ENCODE data around the gene RASSF5. TPM values are rescaled to one million over a fixed set of nuclear protein-coding genes. Genes with fewer than 3 reads are reported as not detected.
A peak's percentile ranks its signal among the peaks of the same experiment; 100 is the strongest.

Gene RASSF5
- total and polyA plus RNA-seq, 10 of the 15 experiments (the other 5 are each of a cell fraction or from before 2014, with no cell fraction given): 14.0 to 89.6 (median 68.9) TPM

DNA sequence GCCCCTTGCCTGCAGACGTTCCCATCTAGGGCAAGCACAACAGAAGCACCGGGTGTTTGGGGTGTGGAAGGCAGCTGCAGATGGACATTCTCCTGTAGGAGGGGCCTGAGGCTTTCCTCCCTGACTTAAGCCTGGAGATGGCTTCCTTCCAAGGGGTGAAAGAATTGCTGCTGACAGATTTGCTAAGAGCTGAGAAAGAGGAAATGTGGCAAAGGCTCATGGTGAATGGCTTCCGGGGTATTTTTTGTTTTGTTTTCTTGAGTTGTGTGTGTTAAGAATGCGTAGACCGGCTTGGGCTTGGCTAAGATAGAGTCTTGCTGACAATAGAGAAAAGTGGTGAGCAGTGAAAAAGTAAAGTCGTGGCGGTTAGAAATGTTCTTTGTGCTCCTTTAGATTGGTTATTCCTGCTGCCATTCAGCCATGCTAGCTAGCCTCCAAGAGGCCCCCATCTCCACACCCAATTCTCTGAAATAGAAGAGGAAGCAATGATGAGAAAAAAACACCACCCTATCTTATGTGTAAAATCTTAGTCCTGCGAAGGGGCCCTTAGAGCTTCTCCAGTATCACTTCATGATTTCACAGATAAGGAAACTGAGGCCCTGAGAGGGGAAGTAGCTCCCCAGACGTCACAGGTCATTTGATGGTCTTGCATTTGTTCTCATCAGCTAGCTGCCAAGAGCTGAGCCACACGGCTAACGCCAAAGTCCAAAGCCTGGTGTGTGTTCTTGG, 68.0 kb downstream of the RASSF5 start:
- no TSS peak for BruUV-seq (replicated peaks)
- in situ Hi-C loops (cut with MboI): no loop called here
- H3K27ac ChIP-seq (ENCODE audit: control insufficient read depth, insufficient read depth): peak overlapping the region; percentile 92
- H3K79me2 ChIP-seq (ENCODE audit: control insufficient read depth, insufficient read depth, low read length): peaks cover 95% of the 10 kb centered on the region
- WGBS (ENCODE audit: insufficient coverage, insufficient replicate concordance, low lambda C conversion rate, missing lambda C conversion rate): 2% methylated on average over 11 of the region's 11 CpGs
- peak overlapping the region; percentile 88 for H3K4me2 ChIP-seq (ENCODE audit: control insufficient read depth, insufficient read depth)
- no peaks in the 10 kb centered on the region for H3K27me3 ChIP-seq (replicated peaks in 1 of 2; ENCODE audit: control insufficient read depth in 2 of 2, insufficient read depth in 2 of 2, low read length in 1 of 2)
- no peaks in the 10 kb centered on the region for H3K9me3 ChIP-seq (replicated peaks; ENCODE audit: control insufficient read depth, insufficient read depth, low read length)
- peaks cover 6 to 29% of the 10 kb centered on the region in 2 experiments for H3K36me3 ChIP-seq (ENCODE audit: control insufficient read depth in 2 of 2, insufficient read depth in 2 of 2, low read length in 1 of 2)
- ChIA-PET CTCF (interaction anchor here (0.9 to 15.7 kb wide), 8 partner anchors 8 to 96 kb away, joined by 3 to 440 read pairs (median 9); no protein-coding TSS in a partner anchor), RAD21 (ENCODE audit: unreplicated experiment) (interaction anchor here (1.0 to 6.4 kb wide), 9 partner anchors 10 to 96 kb away, joined by 3 to 57 read pairs (median 6); no protein-coding TSS in a partner anchor), POLR2A (interaction anchor here (0.5 to 9.8 kb wide), 8 partner anchors 10 to 217 kb away, joined by 3 to 117 read pairs (median 4); partner anchors contain the start of gene RASSF5), SMC1A (ENCODE audit: uncharacterized antibody, unreplicated experiment) (interaction anchor here (1.1 to 15.4 kb wide), 7 partner anchors 15 to 105 kb away, joined by 3 to 476 read pairs (median 5); partner anchors contain the start of gene IKBKE)
- H3K9ac ChIP-seq (ENCODE audit: control insufficient read depth, insufficient read depth, low read length): peak overlapping the region; percentile 55
- ATAC-seq (peak; percentile 57), FAIRE-seq (peak; percentile 64), DNase-seq (ENCODE audit: low read depth, low spot score) (no peak)
- H4K20me1 ChIP-seq (ENCODE audit: control insufficient read depth, insufficient read depth): no peaks in the 10 kb centered on the region
- intact Hi-C loops (cut with micrococcal nuclease; ENCODE audit: unreplicated experiment): no loop called here
- peak overlapping the region; percentile 66 for H3K4me3 ChIP-seq
- H3K4me1 ChIP-seq (ENCODE audit: control insufficient read depth, insufficient read depth, low read length): peaks cover 62% of the 10 kb centered on the region
- H2AFZ ChIP-seq (ENCODE audit: control insufficient read depth, low read depth, low read length): peak overlapping the region; percentile 48
- TF ChIP-seq POLR2AphosphoS5 (IDR thresholded peaks at IDR 0.05; ENCODE audit: low read length) (no peak), RUNX3 (IDR thresholded peaks at IDR 0.05; ENCODE audit: low read length) (peak; percentile 48), CEBPB (IDR thresholded peaks at IDR 0.05; ENCODE audit: borderline replicate concordance in 1 of 2, low read depth in 2 of 2, low read length in 2 of 2) (no peak), HCFC1 (IDR thresholded peaks at IDR 0.05; ENCODE audit: low read length) (no peak), GABPA (IDR thresholded peaks at IDR 0.05; ENCODE audit: low read depth) (peak; percentile 74), SPI1 (IDR thresholded peaks at IDR 0.05; ENCODE audit: borderline replicate concordance, insufficient read depth, low read depth, low read length) (peak; percentile 84), SMC3 (IDR thresholded peaks at IDR 0.05; ENCODE audit: borderline replicate concordance, low read length) (0 out of 2 replicates have a peak, but pooled peaks have one; percentile 2), ETV6 (conservative IDR thresholded peaks at IDR 0.05 in 1 of 2, IDR thresholded peaks at IDR 0.05 in 1 of 2; ENCODE audit: borderline replicate concordance in 1 of 2, low read depth in 1 of 2) (peak in 1 of 2 experiments; percentile 53; a peak in 1 of 4 replicates), YY1 (IDR thresholded peaks at IDR 0.05; ENCODE audit: low read depth, low read length) (peak; percentile 61), SRF (IDR thresholded peaks at IDR 0.05; ENCODE audit: low read depth in 2 of 2, low read length in 2 of 2) (no peak), PKNOX1 (IDR thresholded peaks at IDR 0.05) (peak; percentile 85), CREB1 (IDR thresholded peaks at IDR 0.05; ENCODE audit: low read depth) (0 out of 2 replicates have a peak, but pooled peaks have one; percentile 24)
- TF ChIP-seq, protein P1, sequence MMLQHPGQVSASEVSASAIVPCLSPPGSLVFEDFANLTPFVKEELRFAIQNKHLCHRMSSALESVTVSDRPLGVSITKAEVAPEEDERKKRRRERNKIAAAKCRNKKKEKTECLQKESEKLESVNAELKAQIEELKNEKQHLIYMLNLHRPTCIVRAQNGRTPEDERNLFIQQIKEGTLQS (IDR thresholded peaks at IDR 0.05; ENCODE audit: borderline replicate concordance, extremely low read depth, low read depth, low read length): no peak
- TF ChIP-seq, protein P2, sequence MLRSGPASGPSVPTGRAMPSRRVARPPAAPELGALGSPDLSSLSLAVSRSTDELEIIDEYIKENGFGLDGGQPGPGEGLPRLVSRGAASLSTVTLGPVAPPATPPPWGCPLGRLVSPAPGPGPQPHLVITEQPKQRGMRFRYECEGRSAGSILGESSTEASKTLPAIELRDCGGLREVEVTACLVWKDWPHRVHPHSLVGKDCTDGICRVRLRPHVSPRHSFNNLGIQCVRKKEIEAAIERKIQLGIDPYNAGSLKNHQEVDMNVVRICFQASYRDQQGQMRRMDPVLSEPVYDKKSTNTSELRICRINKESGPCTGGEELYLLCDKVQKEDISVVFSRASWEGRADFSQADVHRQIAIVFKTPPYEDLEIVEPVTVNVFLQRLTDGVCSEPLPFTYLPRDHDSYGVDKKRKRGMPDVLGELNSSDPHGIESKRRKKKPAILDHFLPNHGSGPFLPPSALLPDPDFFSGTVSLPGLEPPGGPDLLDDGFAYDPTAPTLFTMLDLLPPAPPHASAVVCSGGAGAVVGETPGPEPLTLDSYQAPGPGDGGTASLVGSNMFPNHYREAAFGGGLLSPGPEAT (IDR thresholded peaks at IDR 0.05; ENCODE audit: low read depth): 0 out of 2 replicates have a peak, but pooled peaks have one; percentile 21
- TF ChIP-seq, protein P3, sequence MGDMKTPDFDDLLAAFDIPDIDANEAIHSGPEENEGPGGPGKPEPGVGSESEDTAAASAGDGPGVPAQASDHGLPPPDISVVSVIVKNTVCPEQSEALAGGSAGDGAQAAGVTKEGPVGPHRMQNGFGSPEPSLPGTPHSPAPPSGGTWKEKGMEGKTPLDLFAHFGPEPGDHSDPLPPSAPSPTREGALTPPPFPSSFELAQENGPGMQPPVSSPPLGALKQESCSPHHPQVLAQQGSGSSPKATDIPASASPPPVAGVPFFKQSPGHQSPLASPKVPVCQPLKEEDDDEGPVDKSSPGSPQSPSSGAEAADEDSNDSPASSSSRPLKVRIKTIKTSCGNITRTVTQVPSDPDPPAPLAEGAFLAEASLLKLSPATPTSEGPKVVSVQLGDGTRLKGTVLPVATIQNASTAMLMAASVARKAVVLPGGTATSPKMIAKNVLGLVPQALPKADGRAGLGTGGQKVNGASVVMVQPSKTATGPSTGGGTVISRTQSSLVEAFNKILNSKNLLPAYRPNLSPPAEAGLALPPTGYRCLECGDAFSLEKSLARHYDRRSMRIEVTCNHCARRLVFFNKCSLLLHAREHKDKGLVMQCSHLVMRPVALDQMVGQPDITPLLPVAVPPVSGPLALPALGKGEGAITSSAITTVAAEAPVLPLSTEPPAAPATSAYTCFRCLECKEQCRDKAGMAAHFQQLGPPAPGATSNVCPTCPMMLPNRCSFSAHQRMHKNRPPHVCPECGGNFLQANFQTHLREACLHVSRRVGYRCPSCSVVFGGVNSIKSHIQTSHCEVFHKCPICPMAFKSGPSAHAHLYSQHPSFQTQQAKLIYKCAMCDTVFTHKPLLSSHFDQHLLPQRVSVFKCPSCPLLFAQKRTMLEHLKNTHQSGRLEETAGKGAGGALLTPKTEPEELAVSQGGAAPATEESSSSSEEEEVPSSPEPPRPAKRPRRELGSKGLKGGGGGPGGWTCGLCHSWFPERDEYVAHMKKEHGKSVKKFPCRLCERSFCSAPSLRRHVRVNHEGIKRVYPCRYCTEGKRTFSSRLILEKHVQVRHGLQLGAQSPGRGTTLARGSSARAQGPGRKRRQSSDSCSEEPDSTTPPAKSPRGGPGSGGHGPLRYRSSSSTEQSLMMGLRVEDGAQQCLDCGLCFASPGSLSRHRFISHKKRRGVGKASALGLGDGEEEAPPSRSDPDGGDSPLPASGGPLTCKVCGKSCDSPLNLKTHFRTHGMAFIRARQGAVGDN (IDR thresholded peaks at IDR 0.05): peak; percentile 21; the same call in 1 of the 2 replicates
